GM18873 (cell line): ENCODE data around the gene ARHGAP4.

ENCODE experiments used
- ATAC-seq: cut with Tn5 transposase; IDR thresholded peaks from one replicate; pipeline ENCODE4 v1.9.1; 2021; ENCODE audit warnings: mild to moderate bottlenecking, moderate library complexity, moderate number of reproducible peaks; ENCODE audit not compliant: unreplicated experiment, low FRiP score

ARHGAP4 gene

DNA sequence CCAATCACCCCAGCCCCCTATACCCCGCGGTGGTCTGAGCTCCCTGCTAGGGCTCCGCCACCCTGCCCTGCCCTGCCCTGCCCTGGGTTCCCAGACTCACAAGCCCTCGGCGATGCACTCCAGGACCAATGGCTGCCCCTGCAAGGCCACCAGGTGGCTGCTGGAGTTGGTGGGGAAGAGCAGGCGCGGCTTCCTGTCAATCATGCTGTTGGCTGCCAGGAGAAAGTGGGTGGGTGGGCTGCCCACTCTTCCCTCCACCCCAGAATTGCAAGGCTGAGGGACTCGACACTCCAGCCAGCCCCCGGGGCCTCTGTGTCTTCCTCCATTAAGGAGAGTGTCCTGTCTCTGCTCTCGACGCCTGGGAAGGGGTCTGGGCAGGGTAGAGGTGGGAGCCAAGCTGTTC, 55.8 kb downstream of the ARHGAP4 start:
- no peak for ATAC-seq

GRCh38 chrX:153869473-153870287, 56.4 kb downstream of the ARHGAP4 start:
- no peak for ATAC-seq

DNA sequence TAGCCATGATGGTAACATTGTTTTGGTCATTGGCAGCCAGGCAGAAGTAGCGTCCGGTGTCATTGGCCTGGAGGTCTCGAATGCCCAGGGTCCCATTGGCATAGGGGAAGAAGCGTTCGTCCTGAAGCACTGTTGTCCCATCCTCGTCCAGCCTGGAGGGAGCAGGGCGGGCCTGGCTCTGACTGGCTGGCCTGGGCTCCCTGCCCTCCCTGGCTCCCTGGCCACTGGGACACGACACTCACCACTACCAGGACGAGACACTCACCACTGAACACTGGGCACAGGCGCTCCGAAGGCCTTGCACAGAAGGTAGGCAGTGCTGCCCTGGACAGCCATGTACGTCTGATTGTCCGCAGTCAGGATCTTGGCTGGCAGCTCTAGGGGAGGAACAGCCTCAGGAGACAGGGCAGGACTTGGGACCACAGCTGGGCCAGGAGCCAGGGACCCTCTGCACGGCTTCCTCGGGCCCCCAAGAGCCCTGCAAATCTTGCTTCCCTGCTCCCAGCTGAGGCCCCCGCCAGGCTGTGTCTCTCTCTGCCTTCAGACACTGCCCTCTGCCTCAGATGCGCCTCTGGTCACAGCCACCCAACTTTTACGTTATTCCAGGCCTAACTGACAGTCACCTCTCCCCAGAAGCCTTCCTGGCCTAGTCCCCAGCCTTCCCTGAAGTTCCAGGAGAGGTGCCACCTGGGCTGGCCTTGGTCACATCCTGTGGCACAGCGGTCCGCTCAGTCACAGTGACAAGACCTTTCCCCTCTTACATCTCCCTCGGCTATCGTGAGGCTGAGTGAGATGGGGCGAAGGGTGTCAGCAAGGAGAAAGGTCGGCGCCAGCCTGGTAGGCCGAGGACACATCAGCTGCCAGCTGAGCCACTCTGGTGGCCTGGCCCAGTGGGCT, 57.2 kb downstream of the ARHGAP4 start:
- ATAC-seq: no peak

GRCh38 chrX:153867671-153868070, 58.4 kb downstream of the ARHGAP4 start:
- no peak for ATAC-seq

GRCh38 chrX:153867139-153867538, 58.9 kb downstream of the ARHGAP4 start:
- ATAC-seq: no peak

DNA sequence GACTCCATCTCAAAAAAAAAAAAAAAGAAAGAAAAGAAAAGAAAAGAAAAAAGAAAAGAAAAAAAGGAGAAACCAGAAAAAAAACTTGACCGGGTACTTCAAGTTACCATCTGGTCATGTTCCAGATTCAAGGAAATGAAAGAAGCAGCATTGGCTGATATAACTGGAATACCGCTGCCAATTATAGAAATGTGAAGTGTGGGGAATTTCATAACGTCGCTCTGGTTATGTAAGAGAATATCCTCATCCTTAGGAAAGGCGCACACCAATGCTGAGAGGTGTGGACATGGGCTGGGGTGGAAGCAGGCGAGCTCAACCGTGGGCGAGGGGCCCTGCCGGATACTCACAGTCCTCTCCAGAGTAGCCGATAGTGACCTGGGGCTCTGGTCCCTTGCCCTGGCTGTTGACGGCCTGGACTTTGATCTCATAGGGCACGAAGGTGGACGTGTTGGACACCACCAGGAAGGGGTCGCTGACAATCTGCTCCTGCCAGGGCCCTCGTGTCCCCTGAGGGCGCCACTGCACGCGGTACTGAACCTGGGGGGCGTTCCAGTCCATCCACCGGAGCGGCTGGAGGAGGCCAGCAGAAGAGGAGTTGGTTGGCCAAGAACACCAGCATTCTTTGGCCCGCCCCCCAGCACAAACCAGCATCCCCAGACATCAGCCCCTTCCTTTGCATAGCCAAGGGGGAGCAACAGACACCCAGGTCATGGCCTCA, 59.6 kb downstream of the ARHGAP4 start:
- no peak for ATAC-seq

DNA sequence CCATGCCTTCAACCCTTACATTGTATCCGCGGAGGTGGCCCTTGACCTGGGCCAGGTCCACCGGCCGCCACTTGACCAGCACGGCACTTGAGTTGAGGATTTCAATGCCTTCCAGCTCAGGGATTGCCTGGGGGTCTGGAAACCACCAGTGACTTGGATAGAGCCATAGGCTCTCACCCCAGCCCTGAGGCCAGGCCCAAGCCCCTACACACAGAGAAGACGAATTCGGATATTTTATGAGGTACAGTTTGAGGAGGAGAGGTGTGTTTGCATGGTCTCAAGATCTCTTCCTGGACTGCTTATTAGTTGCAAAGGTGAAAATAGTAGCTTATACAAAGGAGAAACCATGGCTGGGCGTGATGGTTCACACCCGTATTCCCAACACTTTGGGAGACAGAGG, 60.4 kb downstream of the ARHGAP4 start:
- ATAC-seq: no peak

- no peak for ATAC-seq
Observed at GRCh38 chrX:153865321-153865580, 60.8 kb downstream of the ARHGAP4 start.

DNA sequence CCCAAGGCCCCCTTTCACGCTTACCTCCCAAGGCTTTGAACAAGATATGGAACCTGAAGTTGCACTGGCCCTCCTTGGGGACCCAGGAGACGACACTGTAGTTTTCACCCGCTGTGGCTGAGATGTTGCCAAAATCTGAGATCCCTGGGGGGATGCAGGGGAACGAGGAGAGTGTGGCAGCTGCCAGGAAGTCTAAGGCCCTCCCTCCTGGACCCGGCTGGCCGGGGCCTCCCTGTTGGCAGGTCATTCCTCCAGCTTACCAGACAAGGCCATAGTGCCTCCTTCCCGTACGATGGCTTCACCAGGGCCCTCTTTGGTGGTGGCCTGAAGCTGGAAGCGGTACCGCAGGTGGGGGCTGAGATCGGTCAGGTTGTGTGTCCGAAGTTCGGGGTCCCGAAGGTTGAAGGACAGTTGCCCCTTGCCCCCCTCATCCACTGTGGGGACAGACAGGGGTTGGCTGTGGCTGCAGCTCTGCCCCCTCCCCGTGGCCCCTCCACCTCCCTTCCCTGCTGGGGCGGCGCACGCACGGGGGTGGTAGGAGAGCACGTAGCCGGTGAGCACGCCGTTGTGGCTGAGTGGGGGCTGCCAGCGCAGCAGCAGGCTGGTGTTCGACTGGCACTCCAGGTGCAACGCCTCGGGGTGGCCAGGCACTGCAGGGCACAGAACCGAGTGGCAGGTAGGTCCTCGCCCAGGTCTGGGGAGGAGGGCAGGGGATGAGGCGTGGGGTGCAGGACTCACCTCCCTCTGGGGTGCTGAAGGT, 61.3 kb downstream of the ARHGAP4 start:
- ATAC-seq: no peak

DNA sequence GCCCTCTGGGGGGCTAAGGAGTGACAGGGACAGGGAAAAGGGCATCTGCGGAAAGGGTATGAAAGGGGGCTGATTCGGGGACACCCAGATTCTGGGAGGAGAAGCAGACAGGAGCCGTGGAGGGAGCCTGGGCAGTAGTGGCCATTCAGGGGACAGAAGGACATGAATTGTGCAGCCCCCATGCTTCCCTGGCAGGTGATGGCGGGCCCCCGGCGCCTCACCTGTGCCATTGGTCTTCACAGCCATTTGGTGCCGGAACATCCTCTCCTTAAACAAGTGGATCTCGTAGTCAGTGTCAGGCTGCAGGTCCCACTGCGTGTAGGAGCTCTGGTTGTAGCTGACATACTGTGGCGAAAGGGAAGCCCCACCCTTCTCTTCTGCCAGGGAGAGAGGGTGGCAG, 62.0 kb downstream of the ARHGAP4 start:
- no peak for ATAC-seq

DNA sequence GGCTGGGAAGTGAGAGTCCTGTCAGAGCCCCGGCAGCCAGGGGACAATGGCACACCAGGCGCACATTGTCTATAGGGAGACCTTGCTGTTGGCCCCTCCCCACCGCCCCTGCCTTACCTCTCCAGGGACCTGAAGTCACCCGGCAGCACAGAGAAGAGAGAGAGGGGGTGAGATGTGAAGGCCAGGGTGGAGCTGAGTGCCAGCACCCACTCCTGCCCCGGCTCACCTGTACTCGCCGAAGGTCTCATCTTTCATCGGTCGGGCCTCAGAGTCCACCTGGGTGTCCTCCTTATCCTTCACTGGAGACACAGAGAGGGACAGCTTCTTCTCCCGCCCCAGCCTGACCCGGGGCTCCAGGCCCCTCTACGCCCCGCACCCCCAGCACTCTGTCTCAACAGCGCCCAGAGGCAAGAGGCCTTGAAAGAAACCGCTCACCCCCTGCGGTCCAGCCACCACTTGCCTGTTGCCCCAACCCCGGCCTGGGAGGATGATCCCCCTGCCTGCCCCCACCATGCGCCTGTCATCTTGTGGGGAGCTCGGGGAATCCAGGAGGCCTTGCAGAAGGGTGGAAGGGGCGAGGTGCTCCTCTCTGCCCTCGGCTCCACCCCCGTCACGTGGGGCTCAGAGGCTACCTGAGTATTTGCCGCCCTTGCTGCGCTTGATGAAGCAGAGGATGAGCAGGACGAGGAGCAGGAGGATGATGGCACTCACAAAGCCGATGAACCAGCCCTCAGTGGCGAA, 62.6 kb downstream of the ARHGAP4 start:
- ATAC-seq: no peak

DNA sequence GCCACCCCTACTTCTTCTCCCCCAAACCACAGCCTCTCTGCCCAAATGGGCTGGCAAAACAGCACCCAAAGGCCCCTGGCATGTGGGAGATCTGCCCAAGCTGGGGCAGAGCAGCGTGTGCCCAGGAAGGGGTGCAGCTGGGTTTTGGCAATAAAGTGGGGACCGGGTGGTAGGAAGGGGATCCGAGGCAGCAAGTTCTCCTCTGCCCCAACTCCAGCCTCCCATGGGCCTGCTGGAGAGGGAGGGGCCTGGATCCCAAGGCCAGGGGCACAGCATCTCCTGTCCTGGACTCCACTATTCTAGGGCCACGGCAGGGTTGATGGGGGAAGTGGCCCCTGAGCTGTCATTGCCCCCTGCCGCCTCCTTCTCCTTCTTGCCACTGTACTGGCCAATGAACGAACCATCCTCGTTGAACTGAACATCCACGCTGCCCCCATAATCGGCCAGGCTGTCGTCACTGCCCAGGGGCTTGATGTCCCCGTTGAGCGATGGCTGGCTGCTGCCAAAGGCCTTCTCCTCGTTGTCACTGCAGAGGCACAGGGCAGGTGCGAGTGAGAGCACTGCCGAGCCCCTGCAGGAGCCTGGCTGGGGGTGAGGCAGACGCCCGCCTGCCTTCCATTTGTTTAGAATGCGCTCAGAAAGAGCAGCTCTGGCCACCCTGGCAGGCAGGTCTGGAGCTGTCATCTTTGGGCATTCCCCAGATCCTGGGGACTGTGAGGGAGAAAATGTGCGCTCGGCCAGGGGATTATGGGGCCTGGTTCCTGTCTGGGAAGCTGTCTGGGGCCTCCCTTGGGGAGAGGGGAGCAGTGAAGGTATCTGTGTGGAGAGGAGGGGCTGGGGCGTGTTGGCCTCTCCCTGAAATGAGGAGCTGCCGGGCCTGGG, 63.5 kb downstream of the ARHGAP4 start:
- no peak for ATAC-seq

GRCh38 chrX:153861733-153862310, 64.2 kb downstream of the ARHGAP4 start:
- no peak for ATAC-seq

DNA sequence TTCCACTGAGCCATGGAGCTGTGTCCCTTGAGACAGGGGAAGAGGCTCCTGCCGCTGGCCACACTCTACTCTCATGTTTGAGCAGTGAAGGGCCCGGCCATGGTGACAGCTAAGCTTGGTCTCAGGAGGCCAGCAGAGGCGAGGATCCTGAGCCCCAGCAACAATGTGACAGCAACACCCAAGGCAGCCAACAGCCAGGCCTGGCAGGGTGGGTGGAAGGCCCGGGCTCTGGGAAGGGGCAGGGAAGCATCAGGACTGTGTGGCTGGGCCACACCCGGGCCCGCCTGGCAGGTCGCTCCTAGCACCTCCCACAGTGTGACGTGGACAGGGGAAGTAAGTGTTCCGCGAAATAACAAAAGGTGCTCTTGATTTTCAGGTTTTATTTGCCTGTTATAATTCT, 64.9 kb downstream of the ARHGAP4 start:
- no peak for ATAC-seq
